ENCODE measurements around the gene C8B. TPM values are rescaled to one million over a fixed set of nuclear protein-coding genes. Genes with fewer than 3 reads are reported as not detected.

The C8B gene
- total RNA-seq (ENCODE audit: unreplicated experiment): not detected
- long read RNA-seq: 0 reads

- H3K4me3 Mint-ChIP-seq (ENCODE audit: unreplicated experiment): no peak within 1 kb of the TSS
- H3K36me3 Mint-ChIP-seq (ENCODE audit: unreplicated experiment): no peaks in the 10 kb centered on the region
- H3K9me3 Mint-ChIP-seq (ENCODE audit: unreplicated experiment): no peaks in the 10 kb centered on the region
- DNase-seq: no peak
- no peak for TF ChIP-seq CTCF (IDR thresholded peaks at IDR 0.05; ENCODE audit: partially characterized antibody, unreplicated experiment)
- no peak within 1 kb of the TSS for H3K27ac Mint-ChIP-seq (ENCODE audit: unreplicated experiment)
- peaks cover 5% of the 10 kb centered on the region for H3K27me3 Mint-ChIP-seq (ENCODE audit: unreplicated experiment)
- H3K4me1 Mint-ChIP-seq (ENCODE audit: low read depth, unreplicated experiment): peaks cover 3% of the 10 kb centered on the region
These were observed at the start of gene C8B for GRCh38 chr1:56965916-56966697. TSS of gene C8B (minus strand) at chr1:56966015. CDS start at chr1:56965948, 67 bp downstream.

- Mint-ChIP-seq H3K4me1 (ENCODE audit: low read depth, unreplicated experiment) (peaks cover 20% of the 10 kb centered on the region), H3K9me3 (ENCODE audit: unreplicated experiment) (peaks cover 5% of the 10 kb centered on the region), H3K27ac (ENCODE audit: unreplicated experiment) (no peak overlapping the region), H3K36me3 (ENCODE audit: unreplicated experiment) (no peaks in the 10 kb centered on the region), H3K27me3 (ENCODE audit: unreplicated experiment) (peaks cover 9% of the 10 kb centered on the region), H3K4me3 (ENCODE audit: unreplicated experiment) (no peak overlapping the region)
- no peak for TF ChIP-seq CTCF (IDR thresholded peaks at IDR 0.05; ENCODE audit: partially characterized antibody, unreplicated experiment)
- no peak for DNase-seq
These were observed 49.3 kb upstream of the C8B start for GRCh38 chr1:57015071-57015470.

- Mint-ChIP-seq H3K27ac (ENCODE audit: unreplicated experiment) (no peak overlapping the region), H3K9me3 (ENCODE audit: unreplicated experiment) (no peaks in the 10 kb centered on the region), H3K27me3 (ENCODE audit: unreplicated experiment) (peaks cover 2% of the 10 kb centered on the region), H3K4me3 (ENCODE audit: unreplicated experiment) (no peak overlapping the region), H3K36me3 (ENCODE audit: unreplicated experiment) (no peaks in the 10 kb centered on the region), H3K4me1 (ENCODE audit: low read depth, unreplicated experiment) (peaks cover 6% of the 10 kb centered on the region)
- no peak for TF ChIP-seq CTCF (IDR thresholded peaks at IDR 0.05; ENCODE audit: partially characterized antibody, unreplicated experiment)
- no peak for DNase-seq
These were observed 47.7 kb upstream of the C8B start for GRCh38 chr1:57013522-57013921.

GRCh38 chr1:57012315-57012714 is 46.5 kb upstream of the C8B start:
- no peak for TF ChIP-seq CTCF (IDR thresholded peaks at IDR 0.05; ENCODE audit: partially characterized antibody, unreplicated experiment)
- Mint-ChIP-seq H3K27ac (ENCODE audit: unreplicated experiment) (no peak overlapping the region), H3K4me1 (ENCODE audit: low read depth, unreplicated experiment) (peaks cover 4% of the 10 kb centered on the region), H3K36me3 (ENCODE audit: unreplicated experiment) (no peaks in the 10 kb centered on the region), H3K27me3 (ENCODE audit: unreplicated experiment) (no peaks in the 10 kb centered on the region), H3K9me3 (ENCODE audit: unreplicated experiment) (no peaks in the 10 kb centered on the region), H3K4me3 (ENCODE audit: unreplicated experiment) (no peak overlapping the region)
- DNase-seq: no peak

GRCh38 chr1:57010511-57010910 is 44.7 kb upstream of the C8B start:
- no peak for TF ChIP-seq CTCF (IDR thresholded peaks at IDR 0.05; ENCODE audit: partially characterized antibody, unreplicated experiment)
- no peaks in the 10 kb centered on the region for H3K27me3 Mint-ChIP-seq (ENCODE audit: unreplicated experiment)
- H3K9me3 Mint-ChIP-seq (ENCODE audit: unreplicated experiment): no peaks in the 10 kb centered on the region
- H3K36me3 Mint-ChIP-seq (ENCODE audit: unreplicated experiment): no peaks in the 10 kb centered on the region
- H3K4me1 Mint-ChIP-seq (ENCODE audit: low read depth, unreplicated experiment): peaks cover 12% of the 10 kb centered on the region
- H3K27ac Mint-ChIP-seq (ENCODE audit: unreplicated experiment): no peak overlapping the region
- DNase-seq: no peak
- no peak overlapping the region for H3K4me3 Mint-ChIP-seq (ENCODE audit: unreplicated experiment)
